ENCODE data around the gene ANKRD53. TPM values are rescaled to one million over a fixed set of nuclear protein-coding genes. Genes with fewer than 3 reads are reported as not detected.

ANKRD53 gene
- total and polyA plus RNA-seq, 4 donors = 0.63 to 2.5 (median 0.76) TPM

- Histone ChIP-seq H3K4me3 (no peak overlapping the region), H3K36me3 (ENCODE audit: control insufficient read depth in 4 of 4, insufficient read depth in 4 of 4, low read length in 4 of 4) (no peaks in the 10 kb centered on the region)
- ATAC-seq (ENCODE audit: insufficient read depth, low FRiP score) = no peak
Observed at GRCh38 chr2:70936165-70936978, 42.1 kb upstream of the ANKRD53 start.

GRCh38 chr2:70936979-70937811 is 41.2 kb upstream of the ANKRD53 start:
- Histone ChIP-seq H3K4me3 (no peak overlapping the region), H3K9ac (ENCODE audit: insufficient read depth in 1 of 2, low read length in 2 of 2) (no peak overlapping the region), H3K4me1 (ENCODE audit: control insufficient read depth in 5 of 5, insufficient read depth in 5 of 5, low read length in 5 of 5) (peaks cover 0 to 4% (median 0%) of the 10 kb centered on the region in 5 donors), H3K27me3 (ENCODE audit: control insufficient read depth in 3 of 3, insufficient read depth in 3 of 3, low read length in 2 of 3) (peaks cover 0 to 9% (median 0%) of the 10 kb centered on the region in 3 donors), H3K9me3 (ENCODE audit: control insufficient read depth in 4 of 4, insufficient read depth in 3 of 4, low read length in 3 of 4) (no peaks in the 10 kb centered on the region), H3K36me3 (ENCODE audit: control insufficient read depth in 4 of 4, insufficient read depth in 4 of 4, low read length in 4 of 4) (no peaks in the 10 kb centered on the region), H3K27ac (ENCODE audit: low read depth in 1 of 2, low read length in 1 of 2) (no peak overlapping the region)
- ATAC-seq (ENCODE audit: insufficient read depth, low FRiP score) (no peak), DNase-seq (no peak)
- WGBS, 2 donors = 80 to 84% methylated on average over 9 to 10 of the region's 10 CpGs
- TF ChIP-seq, protein P1, sequence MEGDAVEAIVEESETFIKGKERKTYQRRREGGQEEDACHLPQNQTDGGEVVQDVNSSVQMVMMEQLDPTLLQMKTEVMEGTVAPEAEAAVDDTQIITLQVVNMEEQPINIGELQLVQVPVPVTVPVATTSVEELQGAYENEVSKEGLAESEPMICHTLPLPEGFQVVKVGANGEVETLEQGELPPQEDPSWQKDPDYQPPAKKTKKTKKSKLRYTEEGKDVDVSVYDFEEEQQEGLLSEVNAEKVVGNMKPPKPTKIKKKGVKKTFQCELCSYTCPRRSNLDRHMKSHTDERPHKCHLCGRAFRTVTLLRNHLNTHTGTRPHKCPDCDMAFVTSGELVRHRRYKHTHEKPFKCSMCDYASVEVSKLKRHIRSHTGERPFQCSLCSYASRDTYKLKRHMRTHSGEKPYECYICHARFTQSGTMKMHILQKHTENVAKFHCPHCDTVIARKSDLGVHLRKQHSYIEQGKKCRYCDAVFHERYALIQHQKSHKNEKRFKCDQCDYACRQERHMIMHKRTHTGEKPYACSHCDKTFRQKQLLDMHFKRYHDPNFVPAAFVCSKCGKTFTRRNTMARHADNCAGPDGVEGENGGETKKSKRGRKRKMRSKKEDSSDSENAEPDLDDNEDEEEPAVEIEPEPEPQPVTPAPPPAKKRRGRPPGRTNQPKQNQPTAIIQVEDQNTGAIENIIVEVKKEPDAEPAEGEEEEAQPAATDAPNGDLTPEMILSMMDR (IDR thresholded peaks at IDR 0.05; ENCODE audit: control extremely low read depth, extremely low read depth) = no peak

More at GRCh38 chr2:70936165-70936978, 42.1 kb upstream of the ANKRD53 start:
- Histone ChIP-seq H3K27me3 (ENCODE audit: control insufficient read depth in 3 of 3, insufficient read depth in 3 of 3, low read length in 2 of 3) (peaks cover 0 to 9% (median 0%) of the 10 kb centered on the region in 3 donors), H3K4me1 (ENCODE audit: control insufficient read depth in 5 of 5, insufficient read depth in 5 of 5, low read length in 5 of 5) (peaks cover 0 to 4% (median 0%) of the 10 kb centered on the region in 5 donors), H3K9ac (ENCODE audit: insufficient read depth in 1 of 2, low read length in 2 of 2) (no peak overlapping the region), H3K27ac (ENCODE audit: low read depth in 1 of 2, low read length in 1 of 2) (no peak overlapping the region), H3K9me3 (ENCODE audit: control insufficient read depth in 4 of 4, insufficient read depth in 3 of 4, low read length in 3 of 4) (no peaks in the 10 kb centered on the region)
- no peak for DNase-seq
- TF ChIP-seq, protein P1 (IDR thresholded peaks at IDR 0.05; ENCODE audit: control extremely low read depth, extremely low read depth) = no peak
- WGBS, 2 donors = 72 to 82% methylated on average over 10 of the region's 10 CpGs

GRCh38 chr2:70937866-70938585 is 40.4 kb upstream of the ANKRD53 start:
- DNase-seq (no peak), ATAC-seq (ENCODE audit: insufficient read depth, low FRiP score) (no peak)
- no peak overlapping the region for H3K27ac ChIP-seq (ENCODE audit: low read depth in 1 of 2, low read length in 1 of 2)
- peaks cover 0 to 4% (median 0%) of the 10 kb centered on the region in 5 donors for H3K4me1 ChIP-seq (ENCODE audit: control insufficient read depth in 5 of 5, insufficient read depth in 5 of 5, low read length in 5 of 5)
- 76 to 78% methylated on average over 10 of the region's 10 CpGs for WGBS, 2 donors
- H3K9me3 ChIP-seq (ENCODE audit: control insufficient read depth in 4 of 4, insufficient read depth in 3 of 4, low read length in 3 of 4) = no peaks in the 10 kb centered on the region
- H3K36me3 ChIP-seq (ENCODE audit: control insufficient read depth in 4 of 4, insufficient read depth in 4 of 4, low read length in 4 of 4) = no peaks in the 10 kb centered on the region
- H3K27me3 ChIP-seq (ENCODE audit: control insufficient read depth in 3 of 3, insufficient read depth in 3 of 3, low read length in 2 of 3) = peaks cover 0 to 9% (median 0%) of the 10 kb centered on the region in 3 donors
- H3K4me3 ChIP-seq = no peak overlapping the region
- H3K9ac ChIP-seq (ENCODE audit: insufficient read depth in 1 of 2, low read length in 2 of 2) = no peak overlapping the region
- TF ChIP-seq, protein P1 (IDR thresholded peaks at IDR 0.05; ENCODE audit: control extremely low read depth, extremely low read depth) = no peak

Measured in lung (tissue), 12 donors.